ENCODE results near the gene CERS4.
A peak's percentile ranks its signal among the peaks of the same experiment; 100 is the strongest.

CERS4 gene

DNA sequence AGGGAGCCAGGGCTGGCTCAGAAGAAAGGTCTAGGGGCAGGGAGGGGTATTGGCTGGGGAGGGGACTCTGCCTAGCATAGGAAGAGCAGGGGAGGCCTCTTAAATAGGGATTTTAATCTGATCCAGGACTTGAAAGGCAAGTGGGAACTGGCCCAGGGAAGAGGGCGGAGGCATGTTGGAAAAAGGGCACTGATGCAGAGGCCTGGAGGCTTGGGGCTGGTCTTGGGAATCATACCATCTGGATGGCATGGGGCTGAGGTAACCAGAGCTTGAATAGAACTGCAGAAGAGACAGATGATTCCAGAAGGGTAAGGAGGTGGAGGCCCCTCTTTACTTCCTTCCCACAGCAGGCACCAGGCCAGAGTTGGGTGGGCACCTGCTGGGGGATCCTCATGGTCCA is 29.1 kb downstream of the CERS4 start:
- TF ChIP-seq, protein P1, sequence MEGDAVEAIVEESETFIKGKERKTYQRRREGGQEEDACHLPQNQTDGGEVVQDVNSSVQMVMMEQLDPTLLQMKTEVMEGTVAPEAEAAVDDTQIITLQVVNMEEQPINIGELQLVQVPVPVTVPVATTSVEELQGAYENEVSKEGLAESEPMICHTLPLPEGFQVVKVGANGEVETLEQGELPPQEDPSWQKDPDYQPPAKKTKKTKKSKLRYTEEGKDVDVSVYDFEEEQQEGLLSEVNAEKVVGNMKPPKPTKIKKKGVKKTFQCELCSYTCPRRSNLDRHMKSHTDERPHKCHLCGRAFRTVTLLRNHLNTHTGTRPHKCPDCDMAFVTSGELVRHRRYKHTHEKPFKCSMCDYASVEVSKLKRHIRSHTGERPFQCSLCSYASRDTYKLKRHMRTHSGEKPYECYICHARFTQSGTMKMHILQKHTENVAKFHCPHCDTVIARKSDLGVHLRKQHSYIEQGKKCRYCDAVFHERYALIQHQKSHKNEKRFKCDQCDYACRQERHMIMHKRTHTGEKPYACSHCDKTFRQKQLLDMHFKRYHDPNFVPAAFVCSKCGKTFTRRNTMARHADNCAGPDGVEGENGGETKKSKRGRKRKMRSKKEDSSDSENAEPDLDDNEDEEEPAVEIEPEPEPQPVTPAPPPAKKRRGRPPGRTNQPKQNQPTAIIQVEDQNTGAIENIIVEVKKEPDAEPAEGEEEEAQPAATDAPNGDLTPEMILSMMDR (IDR thresholded peaks at IDR 0.05; ENCODE audit: insufficient read depth, low read length, missing control alignments), result no peak
- ChIA-PET CTCF (no interaction called here), POLR2A (no interaction called here)
- DNase-seq (ENCODE audit: low read depth, low spot score), result no peak
- H3K4me3 ChIP-seq (ENCODE audit: low read depth, low read length), result no peak overlapping the region

- no peak overlapping the region for H3K4me3 ChIP-seq (ENCODE audit: low read depth, low read length)
- CTCF ChIA-PET, result interaction anchor here (0.6 to 4.0 kb wide), 4 partner anchors 237 to 315 kb away, joined by 3 to 20 read pairs (median 4); partner anchors contain the start of gene TIMM44
Measured at GRCh38 chr19:8239528-8240273, 30.5 kb downstream of the CERS4 start.

GRCh38 chr19:8240274-8241229 is 31.4 kb downstream of the CERS4 start:
- peak; percentile 65 for DNase-seq (ENCODE audit: low read depth, low spot score)
- CTCF ChIA-PET, result interaction anchor here (0.5 to 4.0 kb wide), 6 partner anchors 8 to 297 kb away, joined by 3 to 20 read pairs (median 4); partner anchors contain the start of gene TIMM44

More at GRCh38 chr19:8239528-8240273, 30.5 kb downstream of the CERS4 start:
- DNase-seq (ENCODE audit: low read depth, low spot score), result no peak
- POLR2A ChIA-PET, result no interaction called here
- TF ChIP-seq, protein P1 (IDR thresholded peaks at IDR 0.05; ENCODE audit: insufficient read depth, low read length, missing control alignments), result no peak

DNA sequence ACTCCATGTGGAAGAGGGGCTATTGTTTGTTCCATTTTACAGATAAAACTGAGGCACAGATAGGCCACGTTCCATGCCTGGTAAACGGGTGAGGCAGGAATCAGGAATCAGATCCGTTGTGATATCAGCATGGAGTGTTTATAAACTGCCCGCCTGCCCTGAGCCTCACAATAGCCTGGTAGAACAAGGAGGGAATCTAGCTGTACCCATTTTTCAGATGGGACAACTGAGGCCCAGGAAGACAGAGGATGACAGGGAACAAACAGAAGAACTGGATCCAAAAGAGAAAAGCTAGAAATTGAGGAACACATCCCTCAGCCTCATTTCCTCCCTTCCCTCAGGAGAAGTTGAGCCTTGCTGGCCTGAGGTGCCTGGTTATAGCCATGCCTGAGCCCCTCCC is 32.5 kb downstream of the CERS4 start:
- ChIA-PET POLR2A (no interaction called here), CTCF (interaction anchor here (0.6 to 4.0 kb wide), 6 partner anchors 9 to 298 kb away, joined by 3 to 20 read pairs (median 4); partner anchors contain the start of gene TIMM44)
- DNase-seq (ENCODE audit: low read depth, low spot score), result no peak
- H3K4me3 ChIP-seq (ENCODE audit: low read depth, low read length), result no peak overlapping the region
- TF ChIP-seq, protein P1 (IDR thresholded peaks at IDR 0.05; ENCODE audit: insufficient read depth, low read length, missing control alignments), result no peak

More at GRCh38 chr19:8240274-8241229, 31.4 kb downstream of the CERS4 start:
- TF ChIP-seq, protein P1 (IDR thresholded peaks at IDR 0.05; ENCODE audit: insufficient read depth, low read length, missing control alignments), result no peak
- POLR2A ChIA-PET, result no interaction called here
- H3K4me3 ChIP-seq (ENCODE audit: low read depth, low read length), result no peak overlapping the region

- no peak overlapping the region for H3K4me3 ChIP-seq (ENCODE audit: low read depth, low read length)
- DNase-seq (ENCODE audit: low read depth, low spot score), result no peak
- ChIA-PET CTCF (interaction anchor here (1.3 to 4.0 kb wide), 3 partner anchors 10 to 299 kb away, joined by 4 to 20 read pairs (median 16); partner anchors contain the start of gene TIMM44), POLR2A (no interaction called here)
- TF ChIP-seq, protein P1 (IDR thresholded peaks at IDR 0.05; ENCODE audit: insufficient read depth, low read length, missing control alignments), result no peak
Measured at GRCh38 chr19:8242211-8242821, 33.1 kb downstream of the CERS4 start.

All from AG04449 (cell line).